OCI-LY7 (cell line): Measurements from ENCODE around the gene UTP14C. TPM values are rescaled to one million over a fixed set of nuclear protein-coding genes. Genes with fewer than 3 reads are reported as not detected.

Experiments used
- total RNA-seq, 2 experiments: library from RNA; depleted of rRNA in 1 of 2; stranded (reverse); fragments of >200 nt in 1 of 2; shearing (Covaris generic) in 1 of 2; gene quantifications; 2 replicates each; pipeline ENCODE4 v1.2.3, GENCODE V29; 2014 to 2022

Gene UTP14C
- total RNA-seq, 2 experiments from 2014 or later = 7.3 to 11.5 TPM

Other genes starting within 250 kb of the UTP14C start
- gene DHRS12, start 220.5 kb upstream of the UTP14C start, total RNA-seq (2014; rRNA removed; shearing (Covaris generic)) = 3.4 and 3.5 TPM in 2 replicates
- gene DHRS12, start 220.5 kb upstream of the UTP14C start, total RNA-seq (2022) = 11.9 and 12.5 TPM in 2 replicates
- 0.41 and 0.75 TPM in 2 replicates for gene TMEM272, start 179.5 kb upstream of the UTP14C start, total RNA-seq (2014; rRNA removed; shearing (Covaris generic))
- 0.46 and 0.90 TPM in 2 replicates for gene TMEM272, start 179.5 kb upstream of the UTP14C start, total RNA-seq (2022)
- gene CCDC70, start 162.7 kb upstream of the UTP14C start, total RNA-seq (2014; rRNA removed; shearing (Covaris generic)) = not detected in 2 replicates
- not detected in 2 replicates for gene CCDC70, start 162.7 kb upstream of the UTP14C start, total RNA-seq (2022)
- gene ATP7B, start 13.2 kb upstream of the UTP14C start, total RNA-seq (2014; rRNA removed; shearing (Covaris generic)) = 0.39 and 0.76 TPM in 2 replicates
- 0.40 and 0.53 TPM in 2 replicates for gene ATP7B, start 13.2 kb upstream of the UTP14C start, total RNA-seq (2022)
- gene ALG11, start 12.3 kb upstream of the UTP14C start, total RNA-seq (2014; rRNA removed; shearing (Covaris generic)) = 11.6 and 14.1 TPM in 2 replicates
- gene ALG11, start 12.3 kb upstream of the UTP14C start, total RNA-seq (2022) = 19.4 and 25.0 TPM in 2 replicates
- 0.22 TPM in 1 of 2 replicates, not detected in the other for gene NEK5, start 104.4 kb downstream of the UTP14C start, total RNA-seq (2014; rRNA removed; shearing (Covaris generic))
- 0.15 TPM in 1 of 2 replicates, not detected in the other for gene NEK5, start 104.4 kb downstream of the UTP14C start, total RNA-seq (2022)
- 18.2 and 28.4 TPM in 2 replicates for gene NEK3, start 134.9 kb downstream of the UTP14C start, total RNA-seq (2014; rRNA removed; shearing (Covaris generic))
- 32.2 and 37.0 TPM in 2 replicates for gene NEK3, start 134.9 kb downstream of the UTP14C start, total RNA-seq (2022)